Activated T-cell treated with anti-CD3 and anti-CD28 coated beads, Interleukin-2, amount 50 U/mL, for 1 hour (primary cell): ENCODE results near the gene SF3A2.

Experiments used
- DNase-seq: peaks from one replicate; pipeline ENCODE4 v3.0.0-alpha.2; 2020

SF3A2 gene

GRCh38 chr19:2208975-2209374, 27.6 kb upstream of the SF3A2 start:
- no peak for DNase-seq

GRCh38 chr19:2209408-2209807, 27.2 kb upstream of the SF3A2 start:
- no peak for DNase-seq

- no peak for DNase-seq
These were observed 26.4 kb upstream of the SF3A2 start for GRCh38 chr19:2210206-2210605.

GRCh38 chr19:2210987-2211740, 25.5 kb upstream of the SF3A2 start:
- no peak for DNase-seq

GRCh38 chr19:2212861-2213711, 23.5 kb upstream of the SF3A2 start:
- no peak for DNase-seq

GRCh38 chr19:2213799-2214198, 22.8 kb upstream of the SF3A2 start:
- DNase-seq: no peak

GRCh38 chr19:2214251-2214650, 22.4 kb upstream of the SF3A2 start:
- DNase-seq: no peak

- DNase-seq: peak; percentile 55
These were observed 21.3 kb upstream of the SF3A2 start for GRCh38 chr19:2215281-2215751.

- DNase-seq: no peak
These were observed 20.0 kb upstream of the SF3A2 start for GRCh38 chr19:2216361-2217225.

- no peak for DNase-seq
These were observed 19.0 kb upstream of the SF3A2 start for GRCh38 chr19:2217591-2217990.

GRCh38 chr19:2219726-2220125, 16.9 kb upstream of the SF3A2 start:
- no peak for DNase-seq

- DNase-seq: no peak
These were observed 15.3 kb upstream of the SF3A2 start for GRCh38 chr19:2221250-2221831.

GRCh38 chr19:2221918-2222317, 14.7 kb upstream of the SF3A2 start:
- DNase-seq: no peak

GRCh38 chr19:2223391-2223790, 13.2 kb upstream of the SF3A2 start:
- no peak for DNase-seq

GRCh38 chr19:2223959-2224358, 12.7 kb upstream of the SF3A2 start:
- DNase-seq: no peak

- no peak for DNase-seq
These were observed 11.8 kb upstream of the SF3A2 start for GRCh38 chr19:2224754-2225349.

GRCh38 chr19:2225415-2226050, 11.1 kb upstream of the SF3A2 start:
- no peak for DNase-seq

GRCh38 chr19:2226051-2226839, 10.4 kb upstream of the SF3A2 start:
- DNase-seq: no peak

- DNase-seq: no peak
These were observed 9.7 kb upstream of the SF3A2 start for GRCh38 chr19:2226840-2227360.

- no peak for DNase-seq
These were observed 9.0 kb upstream of the SF3A2 start for GRCh38 chr19:2227415-2228156.
